HEK293T (cell line): ENCODE measurements around the gene CHRNA7.
A peak's percentile ranks its signal among the peaks of the same experiment; 100 is the strongest.

Source experiments
- CTCF ChIA-PET: fragments of 350-600 bp; formaldehyde crosslinking; extraction: SDS; loops from one replicate; lab custom pipeline; 2021; ENCODE audit warnings: antibody characterized with exemption, inconsistent platforms; lab: Yijun Ruan, JAX
- POLR2A ChIA-PET: fragments of 350-600 bp; formaldehyde crosslinking; extraction: SDS; loops from one replicate; lab custom pipeline; 2020; ENCODE audit warnings: antibody characterized with exemption, inconsistent platforms; lab: Yijun Ruan, JAX
- DNase-seq: peaks from one replicate; pipeline ENCODE4 v3.0.0; 2012; ENCODE audit warnings: mixed read lengths; ENCODE audit errors: extremely low spot score
- ARNT ChIP-seq: fragments of 450-650 bp; IDR thresholded peaks from 2 replicates; pipeline ENCODE4 v1.6.1; 2017; ENCODE audit warnings: mild to moderate bottlenecking
- BHLHE40 ChIP-seq: fragments of 450-650 bp; IDR thresholded peaks from 2 replicates; pipeline ENCODE4 v1.6.1; 2016; ENCODE audit warnings: mild to moderate bottlenecking, moderate library complexity, borderline replicate concordance
- CTBP1 ChIP-seq: fragments of 450-650 bp; IDR thresholded peaks from 2 replicates; pipeline ENCODE4 v1.6.1; 2016; ENCODE audit warnings: borderline replicate concordance
- ELF4 ChIP-seq: fragments of 450-650 bp; IDR thresholded peaks from 2 replicates; pipeline ENCODE4 v1.6.1; 2017; ENCODE audit warnings: antibody characterized with exemption
- FOXA1 ChIP-seq: fragments of 450-650 bp; IDR thresholded peaks from 2 replicates; pipeline ENCODE4 v1.6.1; 2016; ENCODE audit warnings: mild to moderate bottlenecking
- FOXK2 ChIP-seq: fragments of 450-650 bp; IDR thresholded peaks from 2 replicates; pipeline ENCODE4 v1.6.1; 2016; ENCODE audit warnings: mild to moderate bottlenecking
- FOXM1 ChIP-seq: fragments of 450-650 bp; IDR thresholded peaks from 2 replicates; pipeline ENCODE4 v1.6.1; 2017; ENCODE audit warnings: mild to moderate bottlenecking, borderline replicate concordance
- HDGF ChIP-seq: fragments of 450-650 bp; IDR thresholded peaks from 2 replicates; pipeline ENCODE4 v1.6.1; 2017; ENCODE audit warnings: antibody characterized with exemption, borderline replicate concordance
- L3MBTL2 ChIP-seq: fragments of 450-650 bp; conservative IDR thresholded peaks from 2 replicates; pipeline ENCODE4 v1.6.1; 2016; ENCODE audit warnings: mild to moderate bottlenecking
- LEF1 ChIP-seq: fragments of 450-650 bp; IDR thresholded peaks from 2 replicates; pipeline ENCODE4 v1.6.1; 2017; ENCODE audit warnings: mild to moderate bottlenecking, borderline replicate concordance
- NFRKB ChIP-seq: fragments of 450-650 bp; IDR thresholded peaks from 2 replicates; pipeline ENCODE4 v1.6.1; 2016; ENCODE audit warnings: mild to moderate bottlenecking, moderate library complexity
- SP1 ChIP-seq: fragments of 450-650 bp; IDR thresholded peaks from 2 replicates; pipeline ENCODE4 v1.6.1; 2017
- SUZ12 ChIP-seq: fragments of 450-650 bp; IDR thresholded peaks from 2 replicates; pipeline ENCODE4 v1.6.1; 2016; ENCODE audit warnings: mild to moderate bottlenecking
- TARDBP ChIP-seq: fragments of 450-650 bp; IDR thresholded peaks from 2 replicates; pipeline ENCODE4 v1.6.1; 2016
- ZNF384 ChIP-seq: fragments of 450-650 bp; IDR thresholded peaks from 2 replicates; pipeline ENCODE4 v1.6.1; 2016
- TF ChIP-seq, protein P1 (sequence below): fragments of 450-650 bp; IDR thresholded peaks from 2 replicates; pipeline ENCODE4 v1.6.1; 2016

Gene CHRNA7

DNA sequence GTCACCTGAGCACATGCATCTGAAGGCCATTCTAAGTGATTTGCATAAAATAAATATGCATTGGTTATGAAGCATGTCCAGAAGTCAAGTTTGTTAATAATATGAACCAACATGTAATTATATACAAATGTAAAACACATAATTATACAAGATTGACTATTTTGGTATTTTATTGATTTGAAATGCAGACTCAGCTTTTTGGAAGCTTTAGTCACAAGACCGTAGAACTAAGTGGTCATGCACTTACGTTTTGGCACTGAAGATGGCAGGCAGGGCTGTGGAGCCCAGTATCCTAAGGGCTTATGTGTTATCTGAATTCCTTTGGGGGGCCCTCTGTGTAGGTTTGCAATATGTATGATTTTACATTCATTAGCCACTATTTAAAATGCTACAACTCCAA is 5.0 kb downstream of the CHRNA7 start:
- TF ChIP-seq FOXK2 (no peak), ELF4 (no peak), FOXM1 (no peak), BHLHE40 (no peak), SP1 (no peak), CTBP1 (no peak), HDGF (no peak), TARDBP (no peak), ZNF384 (no peak), L3MBTL2 (no peak), LEF1 (no peak)
- TF ChIP-seq, protein P1, sequence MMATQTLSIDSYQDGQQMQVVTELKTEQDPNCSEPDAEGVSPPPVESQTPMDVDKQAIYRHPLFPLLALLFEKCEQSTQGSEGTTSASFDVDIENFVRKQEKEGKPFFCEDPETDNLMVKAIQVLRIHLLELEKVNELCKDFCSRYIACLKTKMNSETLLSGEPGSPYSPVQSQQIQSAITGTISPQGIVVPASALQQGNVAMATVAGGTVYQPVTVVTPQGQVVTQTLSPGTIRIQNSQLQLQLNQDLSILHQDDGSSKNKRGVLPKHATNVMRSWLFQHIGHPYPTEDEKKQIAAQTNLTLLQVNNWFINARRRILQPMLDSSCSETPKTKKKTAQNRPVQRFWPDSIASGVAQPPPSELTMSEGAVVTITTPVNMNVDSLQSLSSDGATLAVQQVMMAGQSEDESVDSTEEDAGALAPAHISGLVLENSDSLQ = no peak
- DNase-seq = no peak
- ChIA-PET POLR2A (no interaction called here), CTCF (no interaction called here)

DNA sequence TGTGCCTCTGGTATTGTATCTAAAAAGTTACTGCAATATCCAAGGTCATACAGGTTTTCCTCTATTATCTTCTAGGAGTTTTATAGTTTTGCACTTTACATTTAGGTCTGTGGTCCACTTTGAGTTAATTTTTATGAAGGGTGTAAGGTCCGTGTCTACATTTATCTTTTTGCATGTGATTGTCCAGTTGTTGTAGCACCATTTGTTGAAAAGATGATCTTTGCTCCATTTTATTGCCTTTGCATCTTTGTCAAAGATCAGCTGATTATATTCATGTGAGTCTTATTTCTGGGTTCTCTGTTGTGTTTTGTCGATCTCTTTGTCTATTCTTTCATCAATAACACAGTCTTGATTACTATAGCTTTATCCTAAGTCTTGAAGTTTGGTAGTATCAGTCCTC is 6.7 kb downstream of the CHRNA7 start:
- TF ChIP-seq LEF1 = no peak
- no peak for TF ChIP-seq L3MBTL2
- TF ChIP-seq FOXM1 = no peak
- TF ChIP-seq FOXK2 = no peak
- no peak for TF ChIP-seq BHLHE40
- no peak for TF ChIP-seq SUZ12
- TF ChIP-seq NFRKB = no peak
- no peak for TF ChIP-seq ARNT
- no peak for TF ChIP-seq CTBP1
- no peak for TF ChIP-seq SP1
- TF ChIP-seq, protein P1 = no peak
- TF ChIP-seq HDGF = no peak
- DNase-seq = no peak
- POLR2A ChIA-PET = no interaction called here
- CTCF ChIA-PET = no interaction called here

DNA sequence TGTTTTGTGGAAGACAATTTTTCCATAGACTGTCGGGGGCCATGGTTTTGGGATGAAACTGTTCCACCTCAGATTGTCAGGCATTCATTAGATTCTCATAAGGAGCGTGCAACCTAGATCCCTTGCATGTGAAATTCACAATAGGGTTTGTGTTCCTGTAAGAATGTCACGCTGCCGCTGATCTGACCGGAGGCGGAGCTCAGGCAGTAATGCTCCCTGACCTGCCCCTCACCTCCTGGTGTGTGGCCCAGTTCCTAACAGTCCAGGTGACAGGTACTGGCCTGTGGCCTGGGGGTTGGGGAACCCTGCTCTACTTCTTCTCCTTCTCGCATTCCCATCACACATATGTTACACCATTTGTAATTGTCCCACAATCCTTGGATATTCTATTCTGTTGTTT is 11.0 kb downstream of the CHRNA7 start:
- POLR2A ChIA-PET = no interaction called here
- TF ChIP-seq L3MBTL2 = no peak
- no peak for TF ChIP-seq BHLHE40
- TF ChIP-seq SUZ12 = no peak
- TF ChIP-seq ELF4 = no peak
- TF ChIP-seq NFRKB = no peak
- TF ChIP-seq ZNF384 = no peak
- TF ChIP-seq FOXA1 = no peak
- no peak for TF ChIP-seq CTBP1
- no peak for DNase-seq
- CTCF ChIA-PET = interaction anchor here (0.6 kb wide), 1 partner anchor 13 kb away, joined by 5 read pairs; no protein-coding TSS in a partner anchor

DNA sequence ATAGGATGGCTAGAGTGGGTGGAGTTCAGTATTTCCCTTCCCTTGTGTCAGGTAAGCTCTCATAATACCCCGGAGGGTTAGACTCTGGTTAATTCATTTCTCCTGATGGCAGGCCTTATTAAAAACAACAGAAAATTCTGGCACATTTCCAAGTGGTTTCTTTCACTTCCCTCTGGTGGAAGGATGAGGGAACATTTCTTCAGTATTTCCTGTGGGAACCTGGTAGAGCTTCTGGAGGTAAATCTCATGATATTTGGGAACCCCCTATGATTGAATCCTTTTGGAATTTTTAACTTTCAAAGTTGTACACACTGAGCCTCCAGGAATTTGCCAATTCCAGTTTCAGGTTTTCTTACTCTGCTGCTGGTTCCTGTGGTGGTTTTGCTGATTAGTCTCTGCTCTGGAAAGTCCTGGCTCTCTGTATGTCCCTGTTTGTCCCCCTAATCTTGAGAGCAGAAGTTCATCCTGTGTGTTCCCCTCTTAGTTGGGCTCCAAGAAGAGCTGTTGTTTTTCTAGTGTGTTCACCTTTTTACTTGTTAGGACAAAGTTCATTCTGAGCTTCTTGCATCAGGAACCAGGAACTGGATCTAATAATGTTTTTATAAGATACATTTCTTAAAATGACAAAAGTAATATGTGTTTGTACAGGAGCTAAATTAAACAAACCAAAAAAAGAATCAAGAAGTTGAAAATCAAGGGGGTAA is 12.1 kb downstream of the CHRNA7 start:
- CTCF ChIA-PET = no interaction called here
- DNase-seq = peak; percentile 6
- POLR2A ChIA-PET = interaction anchor here (1.6 kb wide), 1 partner anchor 11 kb away, joined by 4 read pairs; the partner anchor contains the start of gene CHRNA7

DNA sequence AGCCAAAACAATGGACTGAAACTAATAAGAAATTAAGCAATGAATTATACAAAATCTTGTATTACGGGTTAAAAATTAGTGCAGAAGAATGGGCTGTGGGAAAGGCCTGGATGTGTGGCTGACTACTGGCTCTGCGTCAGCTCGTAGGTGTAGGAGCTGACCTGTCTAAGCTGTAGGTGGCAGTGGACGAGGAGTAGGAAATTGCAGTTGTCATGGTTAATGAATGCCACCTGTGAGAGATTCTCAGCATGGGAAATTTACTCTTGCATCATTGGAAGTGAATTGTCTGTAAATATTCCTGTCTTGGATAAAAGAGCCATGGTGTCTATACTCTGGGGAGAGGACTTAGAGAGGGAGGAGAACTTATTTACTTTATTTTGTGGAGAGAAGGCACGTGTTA is 23.4 kb downstream of the CHRNA7 start:
- ChIA-PET POLR2A (no interaction called here), CTCF (interaction anchor here (1.1 kb wide), 1 partner anchor 24 kb away, joined by 5 read pairs; no protein-coding TSS in a partner anchor)
- DNase-seq = no peak
- TF ChIP-seq FOXK2 = no peak
- TF ChIP-seq, protein P1 = no peak
- TF ChIP-seq ELF4 = no peak
- TF ChIP-seq NFRKB = no peak
- no peak for TF ChIP-seq FOXA1

More for the DNA sequence above, 12.1 kb downstream of the CHRNA7 start:
- no peak for TF ChIP-seq FOXA1
- TF ChIP-seq FOXK2 = no peak
- TF ChIP-seq SUZ12 = no peak
- TF ChIP-seq LEF1 = no peak
- no peak for TF ChIP-seq ZNF384
- no peak for TF ChIP-seq TARDBP
- TF ChIP-seq HDGF = no peak
- no peak for TF ChIP-seq CTBP1
- no peak for TF ChIP-seq BHLHE40
- TF ChIP-seq NFRKB = no peak

DNA sequence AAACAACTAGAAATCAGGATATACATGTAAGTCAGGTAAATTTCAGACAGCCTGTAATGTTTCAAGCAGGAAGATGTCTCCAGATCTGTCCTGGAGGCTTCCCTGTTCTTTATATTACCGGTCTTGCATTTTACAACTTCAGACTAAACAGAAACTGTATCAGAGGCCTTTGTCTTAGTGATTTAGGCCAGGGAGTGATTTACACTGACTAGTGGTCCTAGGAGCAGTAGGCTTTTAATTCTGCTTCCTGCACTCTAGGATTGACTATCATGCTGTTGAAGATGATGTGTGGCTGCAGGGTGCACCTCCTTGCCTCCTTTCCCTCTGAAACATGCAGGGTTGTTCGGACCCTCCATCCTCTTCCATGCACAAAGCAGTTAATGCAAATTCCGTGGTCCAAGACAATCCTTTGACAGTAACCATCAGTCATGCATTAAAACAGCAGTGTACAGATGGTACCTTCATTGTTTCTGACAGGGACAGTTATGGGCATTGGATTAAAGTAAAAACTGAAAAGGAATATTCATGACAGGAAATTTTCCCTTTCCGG is 27.6 kb downstream of the CHRNA7 start:
- ChIA-PET CTCF (no interaction called here), POLR2A (no interaction called here)
- DNase-seq = no peak
- no peak for TF ChIP-seq NFRKB
- no peak for TF ChIP-seq TARDBP
- no peak for TF ChIP-seq CTBP1
- no peak for TF ChIP-seq LEF1
- no peak for TF ChIP-seq SUZ12
- no peak for TF ChIP-seq BHLHE40
- TF ChIP-seq ZNF384 = no peak
- no peak for TF ChIP-seq SP1
- TF ChIP-seq ARNT = no peak

DNA sequence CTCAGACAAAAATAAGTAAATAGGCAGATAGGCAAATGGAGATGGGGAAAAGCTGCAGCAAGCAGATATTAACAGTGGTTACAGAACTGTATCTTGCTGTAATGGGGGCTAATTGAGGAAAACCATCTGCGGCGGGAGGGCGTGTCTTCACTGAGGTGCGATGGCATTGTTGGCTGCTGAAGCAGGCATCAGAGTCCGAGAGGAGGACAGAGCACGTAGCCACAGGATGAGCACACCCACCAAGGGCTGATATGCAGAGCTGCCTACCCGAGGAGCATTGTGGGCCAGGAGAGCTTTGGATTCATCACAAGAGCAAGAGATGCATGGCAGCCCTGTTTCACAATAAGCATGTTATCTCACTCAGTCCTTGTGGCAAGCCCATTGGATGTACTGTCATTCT is 30.4 kb downstream of the CHRNA7 start:
- POLR2A ChIA-PET = no interaction called here
- no peak for TF ChIP-seq ZNF384
- no peak for TF ChIP-seq LEF1
- TF ChIP-seq SUZ12 = no peak
- no peak for TF ChIP-seq FOXM1
- no peak for TF ChIP-seq ELF4
- TF ChIP-seq CTBP1 = no peak
- TF ChIP-seq ARNT = no peak
- TF ChIP-seq NFRKB = no peak
- no peak for TF ChIP-seq FOXK2
- TF ChIP-seq HDGF = no peak
- no peak for TF ChIP-seq FOXA1
- no peak for DNase-seq
- CTCF ChIA-PET = no interaction called here
